Measurements from ENCODE around the gene RASD2.

RASD2 gene

DNA sequence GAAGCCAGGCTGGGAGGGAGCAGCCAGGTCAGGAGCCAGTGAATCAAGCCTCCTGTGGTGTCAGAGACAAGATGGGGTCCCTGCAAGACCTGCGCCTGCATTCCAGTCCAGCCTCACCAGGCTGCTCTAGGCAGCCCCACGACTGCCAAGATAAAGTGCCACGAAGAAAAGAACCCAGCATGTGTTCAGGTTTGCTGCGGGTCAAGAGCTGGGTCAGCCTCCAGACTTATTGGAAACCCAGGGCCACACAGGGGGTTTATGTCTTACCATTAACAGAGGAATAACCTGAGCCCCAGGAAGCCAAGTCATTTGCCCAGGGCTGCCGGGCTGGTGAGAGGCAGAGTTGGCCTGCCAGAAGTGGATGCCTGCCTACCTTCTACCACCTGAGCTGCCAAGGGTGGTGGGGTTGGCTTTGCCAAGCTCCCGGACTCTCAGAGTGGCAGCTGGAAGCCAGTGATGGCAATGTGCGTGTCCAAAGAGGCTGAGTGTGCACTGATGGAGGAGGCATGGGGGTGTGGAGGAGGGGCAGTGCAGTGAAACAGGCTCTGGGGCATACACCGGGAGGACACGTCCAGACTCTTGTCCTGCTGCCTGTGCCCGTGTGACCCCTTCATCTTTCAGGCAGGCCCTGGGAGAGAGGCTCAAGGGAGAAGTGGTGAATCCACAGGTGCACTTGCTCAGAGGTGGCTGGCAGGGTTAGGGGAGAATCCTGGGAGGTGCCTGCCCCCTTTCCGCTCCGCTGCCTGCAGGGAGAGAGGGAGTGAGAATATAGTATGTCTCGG, 1.7 kb downstream of the RASD2 start:
- DNase-seq: no peak

DNA sequence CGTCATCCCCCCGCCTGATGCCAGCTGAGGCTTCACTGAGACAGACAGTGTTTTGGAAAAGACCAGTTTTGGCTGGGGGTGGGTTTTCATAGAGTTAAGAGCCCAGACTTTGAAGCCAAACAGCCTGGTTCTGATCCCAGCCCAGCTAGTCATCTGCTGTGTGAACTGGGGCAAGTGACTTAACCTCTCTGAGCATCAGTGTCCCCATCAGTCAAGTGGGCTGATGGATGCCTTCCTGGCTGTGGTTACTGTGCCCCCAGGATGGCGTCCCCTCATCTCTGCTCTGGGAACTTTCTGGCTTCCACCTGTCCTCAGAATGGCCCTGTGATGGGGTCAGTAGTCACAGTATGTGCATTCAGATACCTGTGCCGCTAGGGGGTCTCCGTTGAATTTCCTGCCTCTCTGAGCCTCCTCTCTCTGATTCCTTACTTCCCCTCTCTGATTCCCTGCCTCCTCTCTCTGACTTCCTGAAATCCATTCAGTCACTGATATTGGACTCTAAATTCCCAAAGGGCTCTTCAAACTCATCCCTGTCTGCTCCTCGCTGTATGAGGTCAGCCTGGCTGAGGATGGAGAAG, 2.4 kb downstream of the RASD2 start:
- DNase-seq: no peak

DNA sequence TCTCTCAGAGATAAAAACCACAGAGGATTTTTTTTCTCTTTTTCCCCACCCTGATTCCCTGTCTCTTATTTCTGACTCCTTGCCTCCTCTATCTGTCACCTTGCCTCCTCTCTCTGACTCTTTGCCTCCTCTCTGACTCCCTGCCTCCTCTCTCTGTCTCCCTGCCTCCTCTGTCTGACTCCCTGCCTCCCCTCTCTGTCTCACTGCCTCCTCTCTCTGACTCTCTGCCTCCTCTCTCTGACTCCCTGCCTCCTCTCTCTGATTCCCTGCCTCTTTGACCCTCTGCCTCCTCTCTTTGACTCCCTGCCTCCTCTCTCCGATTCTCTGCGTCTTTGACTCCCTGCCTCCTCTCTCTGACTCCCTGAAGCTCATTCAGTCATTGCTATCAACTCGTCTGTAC, 3.1 kb downstream of the RASD2 start:
- DNase-seq: no peak

DNA sequence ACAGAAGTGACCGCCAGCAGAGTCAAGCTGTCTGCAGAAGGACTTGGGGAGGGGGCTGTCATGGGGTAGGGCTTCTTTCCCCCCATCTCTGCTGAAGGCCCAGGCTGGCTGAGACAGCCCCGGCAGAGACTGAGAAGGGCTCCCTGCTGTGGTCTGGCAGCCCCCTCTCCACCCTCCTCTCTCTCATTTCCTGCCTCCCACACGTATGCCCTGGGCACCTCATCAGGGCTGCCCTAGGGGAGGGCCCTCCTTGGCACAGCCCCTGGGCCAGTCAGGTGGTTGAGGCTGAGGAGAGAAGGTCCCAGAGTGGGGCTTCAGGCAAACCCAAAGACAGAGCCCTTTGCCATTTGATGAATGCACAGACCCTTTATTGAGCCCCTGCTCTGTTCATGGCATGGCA, 3.6 kb downstream of the RASD2 start:
- DNase-seq: no peak

- no peak for DNase-seq
Observed at GRCh38 chr22:35544827-35545226, 4.2 kb downstream of the RASD2 start.

GRCh38 chr22:35546886-35547285, 6.3 kb downstream of the RASD2 start:
- no peak for DNase-seq

DNA sequence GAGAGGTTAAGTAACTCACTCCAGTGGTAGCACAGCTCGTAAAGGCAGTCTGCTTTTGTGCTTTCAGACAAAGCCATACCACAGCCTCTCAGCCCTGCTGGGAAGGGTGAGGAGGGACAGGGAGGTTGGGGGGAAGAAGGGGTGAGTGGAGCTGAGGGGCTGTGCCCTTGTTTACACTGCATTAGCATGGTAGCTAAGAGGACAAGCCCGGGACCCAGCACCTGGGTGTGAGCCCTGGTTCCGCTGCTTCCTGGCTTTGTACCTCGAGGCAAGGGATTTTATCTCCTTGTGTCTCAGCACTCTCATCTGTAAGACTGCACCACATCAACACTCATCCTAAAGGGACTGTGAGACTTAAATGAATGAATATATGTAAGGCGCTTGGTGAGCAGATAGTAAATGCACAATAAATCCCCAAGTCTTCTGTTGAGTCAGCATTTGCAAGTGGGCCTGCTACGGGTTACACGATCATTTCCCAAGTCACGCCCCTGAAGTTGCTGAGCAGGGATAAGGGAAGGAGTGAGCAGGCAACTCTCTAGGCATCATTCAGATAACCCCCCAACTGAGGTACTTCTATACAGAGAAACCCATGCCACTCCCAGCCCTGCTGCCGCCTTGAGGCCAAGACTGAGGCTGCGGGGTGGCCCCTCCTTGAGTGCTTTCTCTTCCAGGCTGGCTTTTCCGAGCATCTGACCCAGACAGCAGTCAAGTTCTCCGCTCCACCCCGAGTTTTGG, 7.5 kb downstream of the RASD2 start:
- DNase-seq: no peak

GRCh38 chr22:35548722-35549112, 8.1 kb downstream of the RASD2 start:
- no peak for DNase-seq

GRCh38 chr22:35549328-35549727, 8.7 kb downstream of the RASD2 start:
- no peak for DNase-seq

GRCh38 chr22:35551549-35552177, 11.0 kb downstream of the RASD2 start:
- DNase-seq: no peak

GRCh38 chr22:35552196-35552842, 11.7 kb downstream of the RASD2 start:
- peak; percentile 80 for DNase-seq

DNA sequence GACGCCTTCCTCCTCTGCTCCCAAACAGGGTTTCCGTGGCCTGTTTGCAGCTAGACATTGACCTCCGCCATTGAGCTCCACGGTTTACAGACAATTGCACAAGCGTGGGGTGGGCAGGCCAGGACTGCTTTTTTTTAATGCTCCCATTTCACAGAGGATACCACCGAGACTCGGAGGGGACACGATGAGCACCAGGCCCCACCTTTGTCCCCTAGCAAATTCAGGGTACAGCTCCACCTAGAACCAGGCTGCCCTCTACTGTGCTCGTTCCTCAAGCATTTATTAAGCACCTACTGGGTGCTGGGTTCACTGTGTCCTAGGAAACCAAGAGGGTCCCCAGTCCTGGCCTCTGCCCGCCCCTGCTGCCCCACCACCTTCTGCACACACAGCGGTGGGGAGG, 12.2 kb downstream of the RASD2 start:
- DNase-seq: no peak

DNA sequence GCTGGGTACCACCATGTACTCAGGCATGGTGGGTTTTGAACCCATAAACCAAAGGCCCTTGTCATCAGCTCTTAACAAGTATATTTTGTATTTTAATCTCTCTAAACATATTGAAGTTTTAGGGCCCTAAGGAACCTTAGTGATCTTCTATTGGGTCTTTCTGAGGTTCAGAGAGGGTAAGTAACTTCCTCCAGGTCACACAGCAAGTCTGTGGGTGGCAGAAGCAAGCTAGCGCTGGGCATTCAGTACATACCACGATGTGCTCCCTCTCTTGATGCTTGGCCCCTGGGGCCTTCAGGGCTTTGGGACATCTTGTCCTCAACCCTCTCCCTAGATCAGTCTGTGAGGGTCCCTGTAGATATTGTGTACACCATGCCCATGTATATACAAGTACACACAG, 12.7 kb downstream of the RASD2 start:
- no peak for DNase-seq

- DNase-seq: no peak
Observed at GRCh38 chr22:35554297-35554845, 13.7 kb downstream of the RASD2 start.

GRCh38 chr22:35555483-35555890, 14.9 kb downstream of the RASD2 start:
- DNase-seq: no peak

GRCh38 chr22:35555946-35556547, 15.4 kb downstream of the RASD2 start:
- DNase-seq: no peak

GRCh38 chr22:35556666-35557065, 16.0 kb downstream of the RASD2 start:
- DNase-seq: no peak

DNA sequence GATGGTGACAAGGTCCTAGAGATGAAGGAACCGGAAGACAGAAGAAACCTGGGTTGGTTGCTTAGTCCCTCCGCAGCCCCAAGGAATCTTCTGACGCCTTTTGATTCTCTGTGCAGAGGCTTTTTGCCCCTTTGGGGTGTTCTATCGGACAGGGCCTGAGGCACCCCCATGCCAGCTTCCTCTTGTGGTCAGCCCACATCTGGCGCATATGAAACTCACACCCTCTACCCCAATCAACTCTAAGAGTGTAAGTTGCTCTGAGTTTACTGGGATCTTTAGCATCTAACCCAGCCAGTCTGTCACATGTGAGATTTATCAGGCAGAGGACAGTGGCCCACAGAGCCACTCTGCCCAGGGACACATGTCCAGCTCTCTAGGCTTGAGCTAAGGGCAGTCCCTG, 17.4 kb downstream of the RASD2 start:
- DNase-seq: no peak

GRCh38 chr22:35558719-35559118, 18.1 kb downstream of the RASD2 start:
- DNase-seq: no peak

- DNase-seq: no peak
Observed at GRCh38 chr22:35559354-35560005, 18.8 kb downstream of the RASD2 start.

DNA sequence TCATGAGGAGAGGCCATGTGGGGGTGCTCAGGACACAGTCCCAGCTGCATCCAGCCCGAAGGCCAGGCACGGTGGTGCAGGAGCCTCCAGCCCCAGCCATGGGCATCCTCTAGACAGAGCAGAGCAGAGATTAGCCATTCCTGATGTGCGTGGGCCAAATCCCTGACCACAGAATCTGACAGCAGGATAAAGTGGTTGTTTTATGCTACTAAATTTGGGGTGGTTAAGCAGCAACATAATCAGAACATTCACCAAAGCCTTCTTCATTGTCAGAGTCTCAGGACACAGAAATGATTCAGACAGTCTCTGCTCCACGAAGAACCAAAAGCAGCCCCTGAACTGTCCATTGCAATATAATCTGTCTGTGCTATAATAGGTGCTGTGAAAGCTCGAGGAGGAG, 19.7 kb downstream of the RASD2 start:
- no peak for DNase-seq

DNA sequence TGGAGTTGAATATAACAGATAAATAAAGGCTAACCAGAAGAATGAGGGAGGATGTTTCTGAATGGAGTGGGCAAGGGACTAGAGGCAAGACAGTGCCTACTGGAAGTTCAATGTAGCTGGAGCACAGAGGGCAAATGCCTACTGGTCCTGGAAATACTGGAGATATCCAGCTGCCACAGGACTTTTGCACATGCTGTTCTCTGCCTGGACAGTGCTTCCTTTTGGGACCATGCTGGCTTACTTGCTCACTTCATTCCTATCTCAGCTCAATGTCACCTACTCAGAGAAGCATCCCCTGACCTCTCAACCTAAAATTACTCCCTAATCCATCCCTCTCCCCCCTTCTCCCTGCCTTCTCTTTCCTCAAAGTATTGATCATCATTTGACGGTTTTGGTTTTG, 20.2 kb downstream of the RASD2 start:
- DNase-seq: no peak

All from activated CD4-positive, CD25-positive, alpha-beta regulatory T cell treated with anti-CD3 and anti-CD28 coated beads, Interleukin-2, amount 50 U/mL, for 72 hours (primary cell).